HG03108 (cell line): ENCODE measurements around the gene KL.
A peak's percentile ranks its signal among the peaks of the same experiment; 100 is the strongest.

ENCODE experiments used
- ATAC-seq: cut with Tn5 transposase; IDR thresholded peaks from one replicate; pipeline ENCODE4 v1.9.1; 2021; ENCODE audit warnings: moderate library complexity; ENCODE audit not compliant: unreplicated experiment

Gene KL

GRCh38 chr13:33016414-33017322, at the start of gene KL:
KL (plus strand) TSS chr13:33016423; CDS start chr13:33016441, 18 bp downstream.
- ATAC-seq = peak; percentile 29

DNA sequence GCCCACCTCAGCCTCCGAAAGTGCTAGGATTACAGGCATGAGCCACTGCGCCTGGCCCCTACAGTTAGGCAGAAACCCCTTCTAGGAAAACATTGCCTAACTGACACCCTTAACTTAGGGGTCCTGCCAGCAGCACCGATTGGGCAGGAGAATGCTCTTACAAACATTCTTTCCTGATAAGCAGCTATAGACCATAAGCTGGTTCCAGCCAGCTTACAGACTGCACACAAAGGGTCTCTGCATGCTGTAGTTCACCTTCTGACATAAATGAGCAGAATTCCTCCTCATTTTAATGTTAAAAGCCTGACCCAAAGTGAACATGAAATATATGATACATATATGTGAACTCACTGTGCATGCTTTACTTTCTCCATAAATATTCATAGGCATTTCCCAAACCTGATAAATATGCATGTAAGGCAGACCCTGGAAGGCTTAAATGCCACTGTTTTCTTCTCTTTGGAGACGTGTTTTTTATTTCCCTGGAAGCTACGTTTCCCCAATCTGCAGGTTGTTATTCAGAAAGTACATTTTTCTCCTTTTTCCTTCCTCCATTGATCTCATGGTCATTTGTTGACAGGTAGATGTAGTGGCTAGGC, 48.5 kb upstream of the KL start:
- no peak for ATAC-seq

DNA sequence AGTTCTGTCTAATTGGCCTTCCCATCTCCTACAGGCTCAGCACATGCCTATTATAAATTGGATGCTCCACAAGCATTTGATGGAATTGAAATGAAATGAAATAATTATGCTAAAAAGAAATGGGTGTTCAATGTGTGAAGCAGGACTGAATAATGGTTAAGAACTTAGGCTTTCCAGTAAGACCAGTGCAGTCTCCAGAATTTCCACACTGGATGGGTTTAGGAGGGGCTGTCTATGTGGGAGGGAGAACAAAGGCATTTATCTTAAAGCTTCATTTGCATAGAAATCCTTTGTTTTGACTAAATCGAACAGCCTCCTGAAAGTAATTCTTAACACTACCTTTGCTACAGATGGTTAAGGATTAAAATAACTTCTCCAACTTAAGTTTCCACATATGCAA, 47.9 kb upstream of the KL start:
- no peak for ATAC-seq

GRCh38 chr13:32968793-32969192, 47.4 kb upstream of the KL start:
- ATAC-seq = no peak

DNA sequence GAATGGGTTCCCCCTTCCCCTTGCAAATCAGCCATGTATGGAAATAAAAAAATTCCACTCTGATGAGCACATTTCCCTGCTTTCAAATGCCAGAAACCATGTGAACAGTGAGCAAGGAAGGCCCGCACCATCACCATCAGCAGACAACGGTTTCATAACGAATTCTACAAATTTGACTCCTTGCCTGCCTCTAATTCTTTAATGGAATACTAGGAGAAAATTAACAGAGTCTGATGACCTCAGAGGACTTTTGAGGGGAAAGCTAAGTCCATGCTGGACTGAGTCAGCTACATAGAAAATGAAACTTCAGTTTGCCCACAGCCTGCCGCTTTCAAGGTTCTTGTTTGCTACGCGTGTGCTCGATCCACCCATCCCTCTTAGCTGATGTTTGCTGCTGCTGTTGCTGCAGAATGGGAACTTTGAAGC, 46.7 kb upstream of the KL start:
- peak; percentile 83 for ATAC-seq

DNA sequence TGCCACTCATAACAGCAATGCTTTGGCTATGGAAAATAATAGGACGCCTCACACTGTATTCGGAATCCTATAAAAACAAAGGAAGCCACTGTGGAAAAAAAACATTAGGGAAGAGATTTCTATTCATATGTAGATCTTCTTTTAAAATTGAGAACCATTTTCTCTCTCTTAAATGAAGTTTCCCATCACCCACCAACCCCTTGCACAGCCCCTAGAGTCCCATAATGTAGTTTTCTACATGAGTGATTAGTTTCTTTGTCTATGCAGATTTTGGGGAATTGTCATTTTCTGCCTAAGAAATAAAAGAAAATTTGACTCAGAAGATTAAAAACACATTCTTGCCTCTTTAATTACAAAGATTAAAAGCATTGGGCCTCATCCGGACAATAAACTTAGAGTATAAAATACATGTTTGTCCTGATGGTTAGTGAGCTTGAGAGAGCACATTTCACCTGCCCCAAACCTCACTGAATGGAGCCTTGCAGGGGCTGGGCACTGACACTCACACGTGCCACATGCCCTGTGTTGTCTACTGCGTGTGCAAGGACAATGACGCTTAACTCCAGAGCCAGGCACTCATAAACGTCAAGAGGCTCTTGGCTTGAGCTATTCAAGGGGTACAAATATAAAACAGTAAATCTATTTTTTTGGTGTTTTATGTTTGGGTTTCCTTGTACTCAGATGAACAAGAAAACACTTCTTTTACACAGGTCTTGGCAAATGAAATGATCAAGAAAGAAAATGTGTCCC, 40.0 kb upstream of the KL start:
- no peak for ATAC-seq

- no peak for ATAC-seq
Observed at GRCh38 chr13:32976912-32977311, 39.3 kb upstream of the KL start.

GRCh38 chr13:32977321-32977720, 38.9 kb upstream of the KL start:
- ATAC-seq = no peak

DNA sequence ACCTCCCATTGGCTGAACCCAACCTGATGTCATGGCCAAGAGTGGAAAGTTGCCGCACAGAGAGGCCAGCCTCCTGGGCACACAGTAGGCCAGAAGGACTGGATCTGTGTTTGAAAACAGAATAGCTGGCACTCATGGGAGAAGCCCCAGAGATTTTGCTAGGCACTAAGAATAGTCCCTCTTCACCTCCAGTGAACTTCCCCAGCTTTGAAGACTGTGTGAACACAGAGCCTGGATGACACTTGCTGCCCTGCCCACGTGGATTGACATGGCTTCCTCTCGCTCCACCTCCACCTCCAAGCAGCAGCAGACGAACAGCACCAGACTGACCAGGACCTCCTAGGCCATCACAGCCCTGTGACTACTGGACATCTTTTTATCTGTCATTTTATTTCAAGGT, 37.9 kb upstream of the KL start:
- ATAC-seq = no peak

- ATAC-seq = no peak
Observed at GRCh38 chr13:32983058-32983457, 33.2 kb upstream of the KL start.

GRCh38 chr13:32984857-32985626, 31.2 kb upstream of the KL start:
- ATAC-seq = no peak

GRCh38 chr13:32986552-32986951, 29.7 kb upstream of the KL start:
- no peak for ATAC-seq

GRCh38 chr13:32987462-32987861, 28.8 kb upstream of the KL start:
- no peak for ATAC-seq

DNA sequence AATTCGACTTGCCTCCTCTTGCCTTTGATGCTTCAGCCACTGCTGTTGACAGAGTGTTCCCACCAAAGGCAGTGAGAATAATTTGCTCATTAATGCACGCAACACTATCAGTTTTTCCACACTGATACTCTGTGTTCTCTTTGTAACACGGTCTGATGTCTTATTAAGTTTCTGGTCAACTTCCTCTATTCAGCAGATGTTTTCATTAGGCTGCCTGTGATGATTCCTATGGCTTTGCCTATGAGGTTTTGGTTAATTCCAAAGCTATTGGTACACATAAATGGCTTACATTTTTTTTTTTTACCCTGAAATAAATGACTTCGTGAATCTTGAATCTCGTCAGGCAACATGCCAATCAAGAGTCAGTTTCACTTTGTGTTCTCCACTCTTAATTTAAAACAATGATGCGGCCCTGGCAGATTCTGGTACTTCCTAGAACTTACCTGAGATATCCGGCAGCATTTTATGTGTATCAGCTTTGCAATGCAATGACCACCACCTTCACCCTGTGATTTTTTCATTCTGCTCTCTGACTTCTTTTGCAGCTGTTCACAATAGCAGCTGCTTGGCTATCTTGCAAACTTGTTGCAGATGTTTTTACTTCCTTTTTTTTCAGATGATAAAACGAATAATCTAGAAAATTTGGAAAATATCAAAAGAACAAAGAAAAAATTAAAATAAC, 27.5 kb upstream of the KL start:
- no peak for ATAC-seq

DNA sequence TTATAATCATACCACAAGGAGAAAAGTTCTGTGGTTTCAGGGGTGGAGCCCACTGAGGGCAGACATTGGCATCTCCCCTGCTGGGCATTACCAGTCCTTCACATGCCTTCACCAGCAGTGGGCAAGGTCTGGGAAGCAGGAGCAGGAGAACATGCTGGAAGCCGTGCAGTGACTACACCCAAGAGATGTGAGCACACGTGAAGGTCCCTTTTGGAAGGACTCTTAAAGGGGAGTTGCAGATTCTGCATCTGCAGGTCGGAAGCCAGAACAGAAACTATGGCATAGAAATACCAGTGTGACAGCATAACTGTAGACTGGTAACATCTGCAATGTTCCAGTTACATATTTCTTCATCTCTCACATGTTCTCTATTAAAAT, 26.9 kb upstream of the KL start:
- ATAC-seq = no peak

DNA sequence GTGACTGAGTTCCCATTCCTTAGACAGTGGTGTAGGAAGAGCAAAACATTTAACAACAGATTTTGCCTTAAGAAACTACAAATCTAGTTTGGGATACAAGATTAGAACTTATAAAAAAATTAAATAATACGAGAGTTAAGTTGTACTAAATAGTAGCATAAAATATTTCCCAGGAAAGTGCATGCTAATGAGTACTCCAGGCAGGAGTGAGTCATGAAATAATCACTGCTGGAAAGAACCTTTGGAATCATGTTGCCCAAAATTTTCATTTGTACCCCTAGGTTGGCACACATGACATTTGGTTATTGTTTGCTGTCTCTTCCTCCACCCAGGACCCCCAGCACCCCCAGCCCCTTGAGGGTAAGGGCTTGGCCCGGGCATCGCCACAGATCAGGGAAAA, 26.3 kb upstream of the KL start:
- no peak for ATAC-seq

DNA sequence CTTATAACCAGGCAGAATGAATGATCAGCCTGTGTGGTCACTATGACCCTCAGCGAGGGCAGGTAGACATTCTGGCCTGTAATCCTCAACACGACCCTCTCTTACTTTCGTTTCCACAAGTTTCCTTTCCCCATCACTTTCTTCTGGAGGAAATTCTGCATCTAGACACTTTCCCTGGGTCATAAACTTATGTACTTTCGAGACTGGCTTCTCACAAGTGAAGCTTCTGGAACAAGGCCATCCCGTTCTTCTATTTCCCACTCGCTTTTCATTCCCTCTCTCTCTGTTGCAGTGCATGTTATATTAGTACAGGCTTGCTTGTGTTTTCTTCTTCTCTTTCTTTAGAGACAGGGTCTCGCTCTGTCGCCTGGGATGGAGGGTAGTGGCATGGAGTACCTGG, 23.1 kb upstream of the KL start:
- ATAC-seq = no peak

DNA sequence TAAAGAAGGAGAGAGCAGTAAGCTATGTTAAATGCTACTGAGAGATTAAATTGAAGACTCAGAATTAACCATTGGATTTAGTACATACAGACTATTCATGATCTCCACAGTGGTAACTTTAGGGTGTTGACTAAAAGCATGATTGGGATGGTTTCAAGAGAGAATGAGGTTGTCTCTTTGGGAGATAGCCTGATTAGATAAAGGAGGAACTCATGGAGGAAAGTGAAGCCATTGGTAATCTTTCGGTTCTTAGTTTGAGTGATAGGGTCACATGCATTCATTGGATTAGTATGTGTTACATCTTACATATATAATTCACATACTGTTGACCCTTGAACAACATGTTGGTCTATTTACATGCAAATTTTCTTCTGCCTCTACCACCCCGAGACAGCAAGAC, 18.8 kb upstream of the KL start:
- ATAC-seq = no peak

- ATAC-seq = no peak
Observed at GRCh38 chr13:32998966-32999365, 17.3 kb upstream of the KL start.

DNA sequence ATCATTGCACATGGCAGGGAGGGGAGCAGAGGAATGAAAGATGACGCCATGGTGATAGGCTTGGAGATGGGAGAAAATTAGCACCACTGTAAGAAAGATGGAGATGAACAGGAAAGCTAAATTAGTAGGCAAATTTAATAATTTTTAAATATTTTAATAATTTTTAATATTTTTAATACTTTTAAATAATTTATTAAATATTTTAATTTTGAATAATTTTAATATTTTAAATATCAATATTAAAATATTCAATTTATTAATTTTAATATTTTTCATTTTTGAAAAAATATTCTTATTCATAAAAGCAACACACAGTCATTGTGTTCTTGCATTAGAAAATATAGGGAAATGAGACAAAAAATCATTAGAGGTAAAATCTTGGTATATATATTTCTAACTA, 15.9 kb upstream of the KL start:
- ATAC-seq = no peak
